NCI-H460 (cell line): ENCODE data around the gene PAIP2. TPM values are rescaled to one million over a fixed set of nuclear protein-coding genes. Genes with fewer than 3 reads are reported as not detected.
"Not testable (repeated sequence)": the region's sequence is repeated elsewhere in the genome, so short reads cannot be mapped to it uniquely, and the experiment has no call there.

Experiments used
- DNase-seq: peaks from one replicate; pipeline ENCODE4 v3.0.0-alpha.2; 2016; ENCODE audit warnings: low read depth; ENCODE audit errors: extremely low read depth
- polyA plus RNA-seq: library from polyadenylated mRNA; depleted of rRNA; stranded (reverse); fragments of >200 nt; gene quantifications from 2 replicates; pipeline ENCODE4 v1.2.3, GENCODE V29; 2014; cell fraction: nucleus; rRNA removed
- total RNA-seq: library from RNA; depleted of rRNA; stranded (reverse); fragments of >200 nt; shearing (Covaris generic); gene quantifications from 2 replicates; pipeline ENCODE4 v1.2.3, GENCODE V29; 2014; rRNA removed

Gene PAIP2, protein sequence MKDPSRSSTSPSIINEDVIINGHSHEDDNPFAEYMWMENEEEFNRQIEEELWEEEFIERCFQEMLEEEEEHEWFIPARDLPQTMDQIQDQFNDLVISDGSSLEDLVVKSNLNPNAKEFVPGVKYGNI
- 105 and 120 TPM in 2 replicates for total RNA-seq
- 38.7 and 43.2 TPM in 2 replicates for polyA plus RNA-seq

DNA sequence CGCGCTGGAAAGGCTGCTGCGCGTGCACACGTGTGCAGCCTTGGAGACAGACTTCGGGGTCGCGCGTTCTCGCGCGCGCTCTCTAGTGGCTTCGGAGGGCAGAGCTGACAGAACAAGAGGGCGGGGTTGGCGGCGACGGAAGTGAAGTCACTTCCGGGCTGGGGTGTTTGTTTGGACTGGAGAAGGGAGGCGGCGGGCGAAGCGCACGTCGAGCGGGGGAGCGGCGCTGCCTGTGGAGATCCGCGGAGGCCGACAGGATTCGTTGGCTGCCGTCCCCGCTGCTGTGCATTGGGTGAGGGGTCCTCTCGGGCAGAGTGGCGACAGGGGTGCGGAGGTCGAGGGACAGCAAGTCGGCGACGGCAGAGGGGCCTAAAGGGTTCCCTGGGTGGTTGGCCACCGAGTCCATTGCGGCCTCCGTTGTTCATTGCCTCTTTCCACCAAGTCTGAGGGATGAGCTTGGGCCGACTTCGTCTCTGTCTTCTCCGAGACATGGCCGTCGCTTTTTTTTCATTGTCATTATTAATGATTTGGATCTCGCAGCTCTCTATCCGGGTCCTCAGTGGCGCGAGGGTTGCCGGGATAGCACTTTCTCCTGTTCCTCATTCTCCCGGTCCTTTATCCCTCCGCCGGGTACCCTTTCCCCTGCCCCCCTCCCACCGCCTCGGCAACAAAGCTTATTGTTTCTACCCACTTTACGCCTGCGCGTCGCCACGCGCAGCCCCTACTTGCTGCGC lies at the start of gene PAIP2:
TSS of gene PAIP2 (plus strand) at position 166 of the 734 bp plus-strand sequence. CDS start 21,931 bp downstream, outside the sequence.
- peak; percentile 97 for DNase-seq

DNA sequence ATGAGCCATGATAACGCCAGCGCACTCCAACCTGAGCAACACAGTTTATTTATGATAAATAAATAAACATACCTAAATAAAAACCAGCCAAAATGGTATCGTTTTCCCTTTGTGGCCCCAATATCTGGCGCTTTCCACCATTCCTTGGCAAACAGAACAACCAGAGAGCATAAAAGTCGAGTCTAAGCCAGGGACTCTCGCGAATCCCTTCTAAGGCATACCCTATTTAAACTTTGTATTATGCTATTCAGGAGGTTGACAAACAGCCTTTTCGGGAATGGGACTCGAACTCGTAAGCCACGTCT lies 48.5 kb upstream of the PAIP2 start:
- DNase-seq: no peak

DNA sequence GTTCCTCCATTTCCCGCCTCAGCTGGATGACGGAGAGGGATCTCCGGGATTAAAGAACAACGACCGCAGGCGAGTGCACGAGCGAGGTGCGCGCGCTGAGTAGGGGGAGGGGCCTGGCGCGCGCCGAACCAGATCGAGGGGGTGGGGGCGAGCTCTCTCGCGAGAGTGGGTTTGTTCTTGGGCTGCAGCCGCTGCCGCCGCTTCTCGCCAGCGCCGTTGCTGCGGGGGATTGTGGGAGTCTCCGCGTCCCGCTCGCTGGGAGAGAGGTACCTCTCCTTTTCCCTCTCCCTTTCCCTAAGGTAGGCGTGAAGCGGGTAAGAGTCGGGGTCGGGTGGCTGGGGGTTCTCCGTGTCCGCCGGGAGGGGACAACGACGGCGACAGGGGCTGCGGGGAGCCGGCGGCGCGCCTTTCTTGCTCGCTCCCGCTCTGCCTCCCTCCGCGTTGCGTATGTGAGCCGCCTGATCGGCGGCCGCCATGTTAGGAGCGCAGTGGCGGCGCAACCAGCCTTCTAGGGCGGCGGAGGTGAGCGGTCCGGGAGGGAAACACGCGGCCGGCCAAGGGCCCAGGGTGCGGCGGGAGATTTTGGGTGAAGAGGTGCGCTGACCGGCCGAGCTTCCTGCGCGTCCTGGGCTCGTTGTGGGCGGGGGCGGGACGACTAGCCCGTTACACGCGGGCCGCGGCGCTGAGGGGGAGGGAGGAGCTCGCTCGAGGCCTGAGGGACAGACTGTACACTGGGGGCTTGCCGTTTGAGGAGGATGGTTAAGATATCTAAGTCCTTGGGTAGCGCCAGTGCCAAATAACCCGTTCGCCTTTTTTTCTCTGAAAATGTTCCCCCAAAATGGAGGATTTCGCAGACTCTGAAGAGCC lies 47.9 kb upstream of the PAIP2 start, which contains the start of gene MATR3:
TSS of gene MATR3 (plus strand) at position 234 of the 867 bp plus-strand sequence. CDS start 13,676 bp downstream, outside the sequence.
- DNase-seq: peak; percentile 95

DNA sequence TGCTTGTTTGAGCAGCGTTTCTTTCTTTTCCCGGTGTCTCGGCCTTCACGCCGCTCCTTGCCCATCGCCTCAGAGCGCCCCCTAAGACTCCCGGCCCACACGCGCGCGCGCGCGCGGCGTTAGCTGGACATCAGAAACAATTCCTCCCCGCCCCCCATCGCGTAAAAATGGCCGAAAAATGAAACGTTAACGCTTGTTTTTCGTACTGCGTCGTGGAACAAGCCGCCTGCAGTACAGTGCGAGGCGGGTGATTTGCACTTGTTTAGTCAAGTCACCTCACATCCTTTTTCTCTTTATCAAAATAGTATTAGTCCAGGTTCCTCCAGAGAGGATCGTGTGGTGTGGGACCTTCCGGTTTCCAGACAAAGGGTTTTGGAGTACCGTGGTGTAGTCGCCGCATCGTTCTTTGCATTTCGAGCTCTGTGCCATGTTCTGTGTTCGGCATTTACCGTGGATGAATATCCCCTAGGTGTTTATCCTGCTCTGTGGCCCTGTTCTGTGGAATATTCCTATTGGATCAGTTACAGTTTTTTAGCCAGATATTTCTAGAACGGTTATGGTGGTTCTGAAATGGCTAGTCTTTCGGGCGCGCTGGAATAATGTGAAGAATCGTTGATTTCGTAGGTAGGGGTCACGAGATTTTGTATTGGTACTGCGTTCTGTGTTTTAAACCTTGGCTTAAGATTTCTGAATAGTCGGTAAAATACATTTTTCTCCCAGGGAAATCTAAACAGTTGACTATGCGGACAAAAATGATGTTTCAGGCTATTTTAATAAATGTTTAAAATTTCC lies 47.1 kb upstream of the PAIP2 start:
- DNase-seq: peak; percentile 75

DNA sequence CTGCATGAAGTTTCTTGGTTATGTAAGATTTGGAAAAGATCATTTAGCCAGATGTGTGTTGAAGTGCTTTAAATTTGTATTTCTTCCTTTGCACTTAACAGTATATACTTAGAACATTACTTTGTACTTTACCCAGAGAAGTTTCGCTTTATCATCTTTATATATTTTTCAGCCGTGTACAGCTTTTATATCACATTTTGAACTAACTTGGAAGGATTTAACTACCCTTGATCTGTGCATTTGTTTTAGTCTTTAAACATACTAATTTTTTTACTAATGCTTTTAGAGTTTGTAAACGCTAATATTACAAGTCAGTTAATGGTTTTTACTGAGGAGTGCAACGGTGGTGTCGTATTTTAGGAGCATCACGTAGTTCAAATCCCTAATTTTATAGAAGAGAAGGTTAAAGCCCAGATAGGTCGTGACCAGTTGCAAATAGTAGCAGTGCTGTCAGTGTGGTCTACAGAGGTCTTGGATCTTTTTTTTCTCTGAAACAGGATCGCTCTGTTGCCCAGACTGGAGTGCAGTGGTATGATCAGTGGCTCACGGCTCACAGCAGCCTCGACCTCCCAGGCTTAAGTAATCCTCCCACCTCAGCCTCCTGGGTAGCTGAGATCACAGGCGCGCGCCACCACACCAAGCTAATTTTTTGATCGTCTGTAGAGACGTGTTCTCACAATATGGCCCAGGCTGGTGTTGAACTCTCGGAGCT lies 46.2 kb upstream of the PAIP2 start:
- no peak for DNase-seq

DNA sequence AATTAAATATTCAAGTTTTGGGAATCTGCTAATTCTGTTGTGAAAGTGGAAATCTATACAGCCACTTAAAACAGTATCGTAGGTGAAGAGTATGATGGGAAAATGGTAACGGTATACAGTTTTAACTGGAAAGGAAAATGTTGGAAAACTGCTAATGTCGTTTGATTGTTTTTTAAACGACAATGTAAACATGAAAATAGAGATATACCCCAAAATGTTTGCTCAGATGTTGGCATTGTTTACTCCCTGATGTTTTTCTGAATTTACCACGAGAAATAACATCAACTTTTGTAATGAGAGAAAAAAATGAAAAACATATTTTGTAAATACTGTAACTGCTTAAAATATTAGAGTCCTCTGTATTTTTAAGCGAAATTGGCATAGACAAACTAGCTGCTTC lies 45.5 kb upstream of the PAIP2 start:
- DNase-seq: no peak

DNA sequence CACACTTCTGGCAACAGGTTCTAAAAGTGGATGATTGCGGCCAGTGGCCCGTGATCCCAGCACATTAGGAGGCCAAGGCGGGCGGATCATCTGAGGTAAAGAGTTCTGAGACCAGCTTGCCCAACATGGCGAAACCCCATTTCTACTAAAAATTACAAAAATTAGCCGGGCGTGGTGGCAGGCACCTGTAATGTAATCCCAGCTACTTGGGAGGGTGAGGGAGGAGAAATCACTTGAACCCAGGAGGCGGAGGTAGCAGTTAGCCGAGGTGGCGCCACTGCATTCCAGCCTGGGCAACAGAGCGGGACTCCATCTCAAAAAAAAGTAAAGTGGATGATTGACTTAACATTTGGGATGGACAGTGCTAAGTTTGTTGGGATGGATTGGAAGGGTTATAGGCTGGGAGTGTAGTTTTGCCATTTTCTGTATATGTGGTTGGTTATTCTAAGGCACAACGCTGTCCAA lies 44.8 kb upstream of the PAIP2 start:
- no peak for DNase-seq

DNA sequence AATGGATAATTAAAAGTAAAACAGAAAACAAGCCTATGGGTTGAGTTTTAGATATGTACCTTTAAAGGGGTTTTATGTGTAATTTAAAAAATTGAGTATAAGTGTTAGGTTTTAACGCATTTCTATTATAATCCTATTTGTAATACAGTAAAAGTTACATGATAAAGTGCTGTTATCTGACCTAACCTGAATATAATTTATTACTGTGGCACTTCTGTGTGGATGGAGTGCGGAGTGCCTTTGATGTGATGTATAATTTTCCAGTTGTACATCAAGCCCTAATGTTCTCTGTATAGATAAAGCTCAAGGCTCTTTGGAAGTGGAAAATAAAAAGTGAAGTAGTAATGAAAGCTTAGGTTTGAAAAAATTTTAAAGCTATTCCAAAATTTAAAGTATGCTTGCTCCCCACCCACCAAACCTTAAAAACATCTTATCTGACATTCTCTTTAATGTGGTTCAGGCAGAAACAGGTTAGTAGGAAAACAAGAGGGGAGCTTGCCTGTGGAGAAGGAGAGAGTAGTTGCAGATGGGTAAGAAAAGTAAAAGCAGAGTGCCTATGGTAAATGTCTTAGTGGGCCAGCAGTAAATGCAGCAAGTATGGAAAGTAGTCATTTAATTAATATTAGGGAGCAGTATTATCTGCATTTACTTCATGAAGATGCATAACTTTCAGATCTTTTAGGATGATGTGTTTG lies 44.1 kb upstream of the PAIP2 start:
- no peak for DNase-seq

DNA sequence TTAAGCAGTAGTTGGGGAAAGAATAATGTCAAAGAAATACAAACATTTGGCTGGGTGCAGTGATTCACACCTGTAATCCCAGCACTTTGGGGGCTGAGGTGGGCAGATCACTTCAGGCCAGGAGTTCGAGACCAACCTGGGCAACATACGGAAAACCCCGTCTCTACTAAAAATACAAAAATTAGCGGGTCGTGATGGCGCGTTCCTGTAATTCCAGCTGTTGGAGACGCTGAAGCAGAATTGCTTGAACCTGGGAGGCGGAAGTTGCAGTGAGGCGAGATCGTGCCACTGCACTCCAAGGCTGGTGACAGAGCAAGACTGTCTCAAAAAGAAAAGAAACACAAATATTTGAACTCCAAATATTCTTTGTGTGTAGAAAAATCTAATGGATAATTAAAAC lies 43.4 kb upstream of the PAIP2 start:
- no peak for DNase-seq

DNA sequence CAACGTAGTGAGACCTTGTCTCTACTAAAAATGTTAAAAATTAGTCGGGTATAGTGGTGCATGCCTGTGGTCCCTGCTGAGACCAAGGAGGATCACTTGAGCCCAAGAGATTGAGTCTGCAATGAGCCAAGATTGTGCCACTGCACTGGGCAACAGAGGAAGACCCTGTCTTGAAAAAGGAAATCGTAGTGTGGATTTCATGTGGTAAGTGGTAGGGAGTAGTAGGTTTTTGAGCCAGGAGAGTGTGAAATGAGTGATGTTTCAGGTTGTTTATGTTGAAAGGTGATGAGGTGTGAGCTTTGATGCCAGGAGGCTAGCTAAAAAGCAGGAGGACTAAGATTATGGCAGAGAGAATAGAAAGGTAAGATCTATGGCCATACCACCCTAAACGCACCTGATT lies 42.2 kb upstream of the PAIP2 start:
- DNase-seq: no peak

DNA sequence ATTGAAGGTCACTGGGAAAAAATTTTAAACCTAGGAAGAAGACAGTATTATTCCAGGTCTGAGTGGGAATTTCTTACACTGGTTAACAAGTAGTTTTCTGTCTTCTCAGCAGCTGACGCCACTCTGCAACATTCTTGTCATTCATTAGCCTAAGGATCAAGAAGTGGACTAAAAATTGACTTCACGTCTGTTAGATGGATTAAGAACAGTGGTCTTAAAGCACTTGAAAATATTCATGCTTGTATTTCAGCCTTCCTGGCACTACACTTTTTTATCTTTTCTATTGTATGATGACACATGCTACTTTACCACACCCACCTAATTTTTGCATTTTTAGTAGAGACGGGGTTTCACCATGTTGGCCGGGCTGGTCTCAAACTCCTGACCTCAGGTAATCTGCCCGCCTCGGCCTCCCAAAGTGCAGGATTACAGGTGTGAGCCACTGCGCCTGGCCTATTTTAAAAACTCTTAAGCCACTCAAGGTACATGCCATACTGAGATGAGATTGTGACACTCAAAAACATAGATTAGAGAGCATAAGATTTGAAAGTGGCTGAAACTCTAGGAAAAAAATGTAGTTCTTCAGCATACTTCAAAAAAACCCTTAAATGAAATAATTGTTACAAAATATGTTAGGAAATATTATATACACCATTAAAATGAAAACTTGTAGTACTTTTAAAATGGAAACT lies 39.7 kb upstream of the PAIP2 start:
- no peak for DNase-seq

DNA sequence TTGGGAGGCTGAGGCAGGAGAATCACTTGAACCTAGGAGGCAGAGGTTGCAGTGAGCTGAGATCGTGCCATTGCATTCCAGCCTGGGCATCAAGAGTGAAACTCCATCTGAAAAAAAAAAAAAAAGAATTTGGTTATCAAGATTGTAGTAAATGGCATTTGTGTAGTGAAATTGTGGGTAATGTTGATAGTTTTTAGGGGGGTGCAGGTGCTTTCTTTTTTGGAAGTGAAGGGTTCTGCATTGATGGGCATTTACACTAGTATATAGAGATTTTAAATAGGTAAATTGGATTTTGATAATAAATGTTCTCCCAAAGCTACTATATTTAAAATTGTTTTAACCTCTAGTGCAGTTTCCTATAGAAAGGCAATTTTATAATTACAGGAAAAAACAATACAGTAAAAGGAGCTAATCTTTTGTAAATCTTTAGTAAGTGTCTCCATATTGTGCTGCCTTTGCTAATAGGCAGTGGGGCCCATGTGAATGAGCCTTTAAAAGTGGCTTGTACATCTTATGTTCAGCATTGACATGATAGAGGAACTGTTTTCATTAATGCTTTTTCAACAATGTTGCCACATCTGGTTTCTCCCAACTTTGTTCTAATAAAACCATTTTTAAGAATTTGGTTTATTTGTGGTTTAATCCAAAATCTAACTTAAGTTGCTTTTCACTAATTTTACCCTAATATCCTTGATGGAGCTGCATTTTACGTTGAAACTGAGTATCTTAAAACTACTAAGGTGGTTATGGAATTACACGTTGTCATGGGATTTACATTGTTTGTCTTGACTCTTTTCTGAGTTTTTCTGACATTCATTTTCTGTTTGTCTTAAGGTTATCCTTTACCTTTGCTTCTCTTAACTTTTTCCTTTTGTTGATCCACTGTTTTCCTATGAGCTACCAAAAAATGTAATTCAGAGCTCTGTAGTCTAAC lies 37.0 kb upstream of the PAIP2 start:
- no peak for DNase-seq

DNA sequence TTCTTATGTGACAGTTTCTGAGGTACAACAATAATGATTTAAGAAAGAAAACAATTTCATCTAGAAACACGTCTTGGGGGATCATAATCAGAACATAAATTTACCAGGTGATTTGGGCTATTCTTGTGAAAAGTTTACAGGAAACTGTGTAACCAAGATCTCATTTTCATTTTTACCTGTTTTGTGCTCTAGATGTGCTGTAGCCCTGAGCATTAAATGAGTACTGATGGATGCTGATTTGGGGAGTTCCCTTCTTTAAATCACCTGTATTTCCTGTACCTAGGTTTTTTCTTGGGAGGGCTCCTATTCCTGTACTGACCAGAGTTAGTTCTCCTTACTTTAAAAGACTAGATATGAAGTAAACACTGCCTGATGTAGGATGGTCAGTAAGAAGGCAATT lies 35.5 kb upstream of the PAIP2 start:
- no peak for DNase-seq

DNA sequence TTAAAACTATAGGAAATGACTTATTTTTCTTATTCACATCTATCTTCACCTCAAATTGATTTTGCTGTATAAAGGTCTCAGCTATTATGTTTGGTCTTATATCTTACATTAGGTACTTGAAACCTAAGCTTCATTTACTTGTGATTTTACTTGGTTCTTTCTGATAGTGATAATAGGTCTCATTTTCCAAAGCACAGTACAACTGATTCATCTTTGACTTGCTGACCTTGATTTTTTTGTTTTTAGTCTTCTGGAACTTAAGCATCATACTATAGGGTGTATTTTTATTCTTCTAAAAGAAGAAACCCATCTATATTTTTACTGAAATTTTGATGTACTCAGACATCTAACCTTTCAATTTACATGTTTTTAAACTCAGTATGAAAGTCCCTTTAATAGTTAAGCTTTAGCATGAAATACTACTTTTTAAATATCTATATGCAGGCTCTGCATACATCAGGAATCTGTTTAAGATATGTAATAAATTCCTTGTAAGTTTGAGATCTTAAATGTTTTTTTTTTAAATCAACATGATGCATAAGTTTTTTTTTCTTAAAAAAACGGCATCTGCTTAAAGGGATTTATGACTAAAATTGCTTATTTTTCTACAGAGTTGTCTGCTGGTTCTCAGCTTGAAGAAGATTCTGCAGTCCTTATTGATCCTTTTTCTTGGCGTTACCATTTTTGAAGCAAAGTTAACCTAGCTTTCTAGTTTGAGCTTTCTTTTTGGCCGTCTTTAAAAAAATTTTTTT lies 34.9 kb upstream of the PAIP2 start:
- no peak for DNase-seq

DNA sequence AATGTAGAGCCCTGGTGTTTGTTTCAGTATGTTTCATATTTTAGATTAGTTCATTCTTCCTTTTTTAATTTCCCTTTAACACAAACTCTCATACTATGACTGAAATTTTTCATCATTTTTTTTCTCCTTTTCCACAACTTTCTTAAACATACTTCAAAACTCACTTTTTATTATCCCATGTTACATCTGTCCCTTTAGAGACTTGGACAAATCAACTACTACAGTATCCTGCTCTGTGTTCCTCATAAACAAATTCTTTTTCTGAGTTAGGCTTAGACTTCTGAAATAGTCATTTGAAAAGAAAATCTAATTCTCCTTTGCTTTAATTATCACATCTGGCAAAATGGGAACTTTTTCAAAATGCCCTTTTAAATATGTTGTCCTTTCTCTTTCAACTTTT lies 32.9 kb upstream of the PAIP2 start:
- DNase-seq: no peak

DNA sequence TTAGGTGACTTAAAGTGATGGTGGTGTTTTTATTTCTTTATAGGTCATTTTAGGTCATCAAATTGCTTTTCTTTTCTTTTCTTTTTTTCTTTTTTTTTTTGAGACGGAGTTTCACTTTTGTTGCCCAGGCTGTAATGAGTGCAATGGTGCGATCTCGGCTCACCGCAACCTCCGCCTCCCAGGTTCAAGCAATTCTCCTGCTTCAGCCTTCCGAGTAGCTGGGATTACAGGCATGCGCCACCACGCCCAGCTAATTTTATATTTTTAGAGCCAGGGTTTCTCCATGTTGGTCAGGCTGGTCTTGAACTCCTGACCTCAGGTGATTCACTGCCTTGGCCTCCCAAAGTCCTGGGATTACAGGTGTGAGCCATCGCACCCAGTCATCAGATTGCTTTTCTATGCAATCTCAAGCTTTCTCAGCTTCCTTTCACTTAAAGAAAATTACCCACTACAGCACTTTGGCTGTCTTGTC lies 30.9 kb upstream of the PAIP2 start:
- DNase-seq: not testable (repeated sequence)

DNA sequence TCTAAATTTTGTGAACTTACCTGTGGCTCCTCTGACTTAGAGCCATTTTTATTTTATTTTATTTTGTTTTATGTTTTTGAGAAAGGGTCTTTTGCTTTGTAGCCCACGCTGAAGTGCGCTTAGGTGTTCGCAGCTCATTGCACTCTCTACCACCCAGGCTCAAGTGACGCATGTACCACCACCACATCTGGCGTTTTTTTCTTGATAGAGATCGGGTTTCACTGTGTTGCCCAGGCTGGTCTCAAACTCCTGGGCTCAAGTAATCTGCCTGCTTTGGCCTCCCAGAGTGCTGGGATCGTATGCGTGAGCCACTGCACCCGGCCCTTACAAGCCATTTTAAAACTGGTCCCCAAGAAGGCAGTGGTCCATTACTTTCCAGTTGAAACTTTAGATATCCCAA lies 29.6 kb upstream of the PAIP2 start:
- DNase-seq: no peak
